Skeletal muscle tissue (tissue), 4 donors: ENCODE measurements around the gene SLC26A9. TPM values are rescaled to one million over a fixed set of nuclear protein-coding genes. Genes with fewer than 3 reads are reported as not detected.

Source experiments
- H3K27ac ChIP-seq: one replicate; pipeline ENCODE4 v1.7.0; 2013; ENCODE audit warnings: mild to moderate bottlenecking, low read depth, low read length, inconsistent platforms
- H3K27me3 ChIP-seq, 3 donors: one replicate each; pipeline ENCODE4 v1.7.0; 2013; ENCODE audit warnings: low read length in 3 of 3; ENCODE audit not compliant: control insufficient read depth in 3 of 3, insufficient read depth in 3 of 3
- H3K36me3 ChIP-seq, 3 donors: one replicate each; pipeline ENCODE4 v1.7.0; 2013; ENCODE audit warnings: low read length in 3 of 3; ENCODE audit not compliant: control insufficient read depth in 3 of 3, insufficient read depth in 3 of 3
- H3K4me1 ChIP-seq, 3 donors: one replicate each; pipeline ENCODE4 v1.7.0; 2013; ENCODE audit warnings: low read length in 3 of 3, mild to moderate bottlenecking in 3 of 3; ENCODE audit not compliant: control insufficient read depth in 3 of 3, insufficient read depth in 3 of 3
- H3K4me3 ChIP-seq, 3 donors: one replicate each; pipeline ENCODE4 v1.7.0; 2013; ENCODE audit warnings: low read length in 3 of 3
- H3K9ac ChIP-seq, 3 donors: one replicate each; pipeline ENCODE4 v1.7.0; 2013; ENCODE audit warnings: low read length in 3 of 3, mild to moderate bottlenecking in 3 of 3, moderate library complexity in 2 of 3, low read depth in 1 of 3
- H3K9me3 ChIP-seq, 3 donors: one replicate each; pipeline ENCODE4 v1.7.0; 2013; ENCODE audit warnings: low read length in 3 of 3; ENCODE audit not compliant: control insufficient read depth in 3 of 3
- total RNA-seq: library from RNA; depleted of rRNA; stranded (reverse); fragments of >200 nt; gene quantifications from one replicate; pipeline ENCODE4 v1.2.3, GENCODE V29; 2014
- donor health status: Osteomylitis.

SLC26A9 gene
- total RNA-seq, 1 donor from 2014 or later: not detected

DNA sequence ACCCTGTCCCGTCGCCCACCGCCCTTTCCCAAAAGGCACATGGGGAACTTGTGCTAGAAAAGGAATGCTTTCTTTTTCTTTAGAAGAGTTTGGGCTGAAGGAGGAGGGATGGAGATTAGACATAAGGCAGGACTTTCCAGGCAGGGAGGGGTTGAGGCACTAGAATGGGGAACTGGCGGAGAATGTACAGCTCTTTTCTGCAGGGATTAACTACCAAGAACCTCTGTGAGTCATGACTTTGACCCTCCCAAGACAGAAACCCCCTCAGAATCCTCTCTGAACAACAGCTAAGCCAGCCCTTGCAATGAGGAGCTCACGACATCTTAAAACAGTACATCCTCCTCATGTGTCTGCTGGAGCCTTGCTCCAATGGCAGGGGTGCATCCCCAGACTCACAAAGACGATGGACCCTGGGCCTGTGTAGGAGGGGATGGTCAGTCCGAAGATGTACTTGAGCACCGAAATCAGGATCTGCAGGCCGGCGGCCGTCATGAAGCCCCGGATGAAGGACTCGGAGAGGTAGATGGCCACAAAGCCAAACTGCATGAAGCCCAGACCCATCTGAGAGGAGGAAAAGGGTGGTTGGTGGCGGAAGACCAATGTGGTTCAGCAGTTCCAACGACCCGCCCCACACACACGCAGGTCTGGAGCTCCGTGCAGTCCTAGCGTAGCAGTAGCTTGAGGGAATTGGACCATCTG lies 13.6 kb downstream of the SLC26A9 start:
- peaks cover 0 to 4% (median 0%) of the 10 kb centered on the region in 3 donors for H3K27me3 ChIP-seq
- no peak overlapping the region for H3K4me3 ChIP-seq
- no peak overlapping the region for H3K9ac ChIP-seq
- H3K36me3 ChIP-seq: no peaks in the 10 kb centered on the region
- no peaks in the 10 kb centered on the region for H3K9me3 ChIP-seq
- H3K4me1 ChIP-seq: no peaks in the 10 kb centered on the region
- H3K27ac ChIP-seq: no peak overlapping the region

DNA sequence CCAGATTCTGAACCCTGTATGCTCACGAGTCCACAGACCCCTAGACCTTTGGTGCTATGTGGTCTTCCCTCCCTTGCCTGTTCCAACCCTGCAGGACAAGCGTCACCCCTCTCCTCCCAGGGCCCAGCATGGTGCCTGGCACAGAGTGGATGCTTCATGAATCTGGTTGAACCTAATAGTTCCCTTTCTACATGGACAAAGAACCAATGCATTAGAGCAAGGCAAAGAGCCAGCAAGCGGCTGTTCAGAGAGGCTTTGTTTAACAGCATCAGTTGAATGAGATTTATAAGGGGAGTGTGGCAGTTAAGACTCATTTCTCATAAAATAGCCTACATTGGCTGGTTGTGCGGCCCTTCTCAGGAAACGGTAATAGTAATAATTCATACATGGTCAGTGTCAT lies 14.9 kb downstream of the SLC26A9 start:
- Histone ChIP-seq H3K36me3 (no peaks in the 10 kb centered on the region), H3K9ac (no peak overlapping the region), H3K27ac (no peak overlapping the region), H3K27me3 (peaks cover 0 to 4% (median 0%) of the 10 kb centered on the region in 3 donors), H3K4me3 (no peak overlapping the region), H3K4me1 (peaks cover 4 to 11% (median 6%) of the 10 kb centered on the region in 3 donors), H3K9me3 (no peaks in the 10 kb centered on the region)

DNA sequence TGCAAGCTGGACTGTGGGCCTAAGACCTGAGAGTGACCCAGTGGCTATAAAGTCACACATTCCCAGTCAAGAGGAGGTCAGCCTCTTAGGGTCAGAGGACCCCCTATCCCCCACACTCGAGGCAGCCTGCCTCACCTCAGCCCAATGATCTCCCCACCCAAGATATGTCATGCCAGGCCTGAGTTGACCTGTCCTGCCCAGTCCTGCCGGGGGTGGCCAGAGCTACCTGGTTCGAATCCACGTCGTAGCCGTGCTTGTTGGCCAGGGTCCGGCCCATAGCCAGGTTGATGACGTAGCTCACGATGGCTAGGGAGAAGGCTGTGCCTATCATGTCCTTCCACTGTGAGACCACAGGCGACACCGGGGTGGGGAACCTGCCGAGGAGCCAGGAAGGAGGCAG lies 15.6 kb downstream of the SLC26A9 start:
- Histone ChIP-seq H3K27ac (no peak overlapping the region), H3K9ac (no peak overlapping the region), H3K4me1 (peaks cover 8 to 15% (median 12%) of the 10 kb centered on the region in 3 donors), H3K27me3 (peaks cover 0 to 2% (median 0%) of the 10 kb centered on the region in 3 donors), H3K36me3 (no peaks in the 10 kb centered on the region), H3K9me3 (no peaks in the 10 kb centered on the region), H3K4me3 (no peak overlapping the region)

DNA sequence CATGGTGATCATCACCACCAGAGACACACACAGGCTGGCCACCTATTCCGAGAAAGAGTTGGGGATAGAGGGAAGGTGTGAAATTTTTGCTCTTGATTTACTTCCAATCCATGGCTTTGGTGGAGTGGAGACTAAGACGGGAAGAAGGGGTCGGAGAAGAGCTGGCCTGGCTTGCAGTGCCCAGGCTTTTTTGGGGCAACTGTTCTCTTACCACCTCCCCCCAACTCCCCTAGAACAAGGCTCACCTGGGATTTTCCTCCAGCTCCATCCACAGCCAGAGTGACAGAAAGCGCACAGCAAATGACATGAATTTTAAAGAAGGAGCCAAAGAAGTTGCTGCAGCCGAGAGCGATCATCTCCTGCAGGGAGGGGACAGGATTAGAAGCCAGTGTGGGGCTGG lies 16.0 kb downstream of the SLC26A9 start:
- no peak overlapping the region for H3K27ac ChIP-seq
- H3K4me1 ChIP-seq: peaks cover 8 to 15% (median 15%) of the 10 kb centered on the region in 3 donors
- H3K9me3 ChIP-seq: no peaks in the 10 kb centered on the region
- H3K27me3 ChIP-seq: no peaks in the 10 kb centered on the region
- H3K9ac ChIP-seq: no peak overlapping the region
- H3K4me3 ChIP-seq: no peak overlapping the region
- no peaks in the 10 kb centered on the region for H3K36me3 ChIP-seq

DNA sequence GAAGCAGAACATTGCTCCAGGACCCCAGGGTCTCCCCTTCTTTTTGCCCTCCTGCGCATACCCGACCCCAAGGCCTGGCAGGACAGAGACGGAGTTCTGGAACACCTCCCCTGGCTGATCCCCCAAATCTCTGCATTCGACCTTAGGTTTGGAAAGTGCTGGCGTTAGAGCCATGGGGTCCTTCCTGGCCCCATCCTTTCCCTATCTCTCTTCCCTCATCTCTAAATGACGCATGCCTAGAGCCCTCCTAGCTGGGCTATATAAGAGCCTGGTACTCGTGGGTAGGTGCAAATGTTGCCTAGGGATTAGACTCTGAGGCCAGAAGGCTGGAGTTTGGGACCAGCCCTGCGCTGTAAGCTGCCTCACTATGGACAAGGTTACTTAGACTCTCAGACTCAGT lies 16.6 kb downstream of the SLC26A9 start:
- H3K4me1 ChIP-seq: peaks cover 8 to 15% (median 15%) of the 10 kb centered on the region in 3 donors
- no peak overlapping the region for H3K27ac ChIP-seq
- no peak overlapping the region for H3K9ac ChIP-seq
- H3K36me3 ChIP-seq: no peaks in the 10 kb centered on the region
- H3K9me3 ChIP-seq: no peaks in the 10 kb centered on the region
- H3K27me3 ChIP-seq: no peaks in the 10 kb centered on the region
- H3K4me3 ChIP-seq: no peak overlapping the region

DNA sequence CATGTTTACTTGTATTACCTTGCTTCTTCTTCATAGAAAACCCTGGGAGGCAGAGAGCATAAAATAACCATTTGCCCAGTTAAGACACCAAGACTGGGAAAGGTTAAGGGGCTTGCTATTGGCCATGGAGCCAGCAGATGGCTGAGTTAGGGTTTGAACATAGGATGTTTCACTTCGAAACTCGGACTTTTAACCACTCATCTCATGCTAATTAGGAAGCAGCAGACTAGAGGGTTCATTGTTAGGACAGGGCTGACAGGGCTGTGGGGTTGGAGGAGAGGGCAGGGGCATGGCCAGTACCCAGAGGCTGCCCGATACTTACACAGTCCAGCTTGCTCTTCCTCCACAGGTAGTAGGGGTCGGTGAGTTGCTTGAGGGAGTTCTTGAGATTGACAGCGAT lies 17.0 kb downstream of the SLC26A9 start:
- Histone ChIP-seq H3K9me3 (no peaks in the 10 kb centered on the region), H3K4me1 (peaks cover 8 to 15% (median 15%) of the 10 kb centered on the region in 3 donors), H3K27me3 (no peaks in the 10 kb centered on the region), H3K36me3 (no peaks in the 10 kb centered on the region), H3K9ac (no peak overlapping the region), H3K27ac (no peak overlapping the region), H3K4me3 (no peak overlapping the region)

DNA sequence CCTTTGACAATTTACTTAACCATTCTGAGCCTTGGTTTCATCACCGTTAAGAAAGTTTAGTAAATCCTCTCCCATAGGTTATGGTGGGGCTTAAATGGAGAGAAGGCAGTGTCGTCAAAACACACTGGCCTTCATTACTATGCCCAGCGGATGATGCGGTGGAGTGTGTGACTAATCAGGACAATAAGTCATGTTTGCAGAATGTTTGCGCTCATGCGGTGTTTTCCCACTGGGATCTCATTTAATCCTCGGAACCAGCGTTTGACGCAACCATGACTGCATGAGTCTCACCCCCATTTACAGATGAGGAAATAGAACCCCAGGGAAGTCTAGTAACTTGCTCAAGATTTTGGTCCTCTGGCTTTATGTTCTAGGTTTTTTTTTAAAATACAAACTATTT lies 17.5 kb downstream of the SLC26A9 start:
- H3K27ac ChIP-seq: no peak overlapping the region
- H3K36me3 ChIP-seq: no peaks in the 10 kb centered on the region
- no peaks in the 10 kb centered on the region for H3K27me3 ChIP-seq
- H3K4me1 ChIP-seq: peaks cover 8 to 20% (median 15%) of the 10 kb centered on the region in 3 donors
- H3K9ac ChIP-seq: no peak overlapping the region
- H3K9me3 ChIP-seq: no peaks in the 10 kb centered on the region
- H3K4me3 ChIP-seq: no peak overlapping the region

DNA sequence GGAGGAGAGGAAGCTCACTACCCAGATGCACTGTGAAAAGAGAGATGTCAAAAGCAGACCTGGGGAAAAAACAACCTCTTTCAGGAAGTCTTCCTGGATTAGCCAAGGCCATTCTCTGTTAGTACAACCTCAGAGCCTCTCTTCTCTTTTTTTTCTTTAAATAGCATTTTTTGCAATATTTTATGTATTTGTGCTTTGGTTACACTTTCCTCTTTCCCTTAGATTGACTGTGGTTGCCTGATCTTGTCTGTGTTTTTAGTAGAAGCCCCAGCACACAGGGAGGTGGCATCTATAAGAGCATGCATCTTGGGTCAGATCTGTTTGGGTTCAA lies 18.8 kb downstream of the SLC26A9 start:
- Histone ChIP-seq H3K9me3 (no peaks in the 10 kb centered on the region), H3K27ac (no peak overlapping the region), H3K4me1 (peaks cover 17 to 30% (median 24%) of the 10 kb centered on the region in 3 donors), H3K36me3 (no peaks in the 10 kb centered on the region), H3K9ac (no peak overlapping the region), H3K4me3 (no peak overlapping the region), H3K27me3 (no peaks in the 10 kb centered on the region)

DNA sequence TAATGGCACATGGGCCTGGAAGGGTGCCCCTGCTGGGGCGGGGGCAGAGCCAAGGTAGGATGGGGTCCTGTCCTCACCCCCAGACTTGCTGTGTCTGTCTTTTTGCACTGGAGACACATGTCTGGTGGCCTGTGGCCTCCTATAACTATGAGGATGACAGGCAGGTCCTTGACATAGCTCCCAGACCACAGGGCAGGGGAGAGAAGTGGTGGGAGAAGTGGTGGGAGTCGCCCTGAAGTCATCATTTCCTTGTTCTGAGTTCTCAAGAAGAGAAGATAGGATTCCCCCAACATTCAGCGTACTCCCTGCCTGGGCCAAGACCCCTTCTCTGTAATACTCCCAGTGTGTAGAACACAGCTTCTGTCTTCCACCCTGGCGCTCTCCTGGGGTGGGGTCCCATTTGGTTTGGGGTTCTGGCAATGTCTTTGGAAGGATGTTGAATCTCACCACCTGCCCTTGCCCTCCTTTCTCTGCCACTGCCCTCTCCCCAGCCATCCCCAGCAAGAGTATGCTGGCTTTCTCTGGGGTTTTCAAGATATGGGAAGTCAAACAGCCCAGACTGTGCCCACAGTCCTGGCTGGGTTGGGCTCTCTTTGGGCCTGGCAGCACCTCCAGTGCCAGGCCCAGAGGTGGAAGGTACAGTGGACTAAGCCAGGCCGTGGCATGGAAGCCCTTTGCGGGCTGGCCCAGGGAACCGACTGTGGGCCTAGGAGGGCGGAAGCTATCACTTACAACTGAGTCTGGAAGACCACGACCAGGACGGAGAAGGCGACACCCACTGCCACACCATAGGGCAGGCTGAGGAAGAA lies 19.4 kb downstream of the SLC26A9 start:
- Histone ChIP-seq H3K9me3 (no peaks in the 10 kb centered on the region), H3K9ac (peak overlapping the region in 1 of 3 donors; percentile 64), H3K27ac (no peak overlapping the region), H3K36me3 (no peaks in the 10 kb centered on the region), H3K4me3 (peak overlapping the region in 1 of 3 donors; percentile 45), H3K4me1 (peaks cover 21 to 36% (median 29%) of the 10 kb centered on the region in 3 donors), H3K27me3 (no peaks in the 10 kb centered on the region)

DNA sequence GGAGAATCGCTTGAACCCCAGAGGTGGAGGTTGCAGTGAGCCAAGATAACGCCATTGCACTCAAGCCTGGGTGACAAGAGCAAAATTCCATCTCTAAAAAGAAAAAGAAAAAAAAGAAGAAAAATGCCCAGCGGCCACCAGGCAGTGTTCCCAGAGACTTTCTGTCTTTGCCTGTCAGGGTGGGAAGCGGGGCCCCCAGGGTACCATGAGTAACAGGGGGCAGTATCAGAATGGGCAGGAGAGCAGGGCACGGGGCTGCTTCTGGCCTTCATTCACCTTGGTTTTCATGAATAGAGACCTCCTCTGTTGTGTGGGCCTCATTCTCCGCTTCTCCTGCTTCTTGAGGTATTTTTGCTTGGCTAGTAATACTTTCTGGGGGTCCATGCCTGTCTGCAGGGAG lies 20.4 kb downstream of the SLC26A9 start:
- Histone ChIP-seq H3K27me3 (no peaks in the 10 kb centered on the region), H3K4me1 (peaks cover 21 to 45% (median 35%) of the 10 kb centered on the region in 3 donors), H3K36me3 (no peaks in the 10 kb centered on the region), H3K9ac (no peak overlapping the region), H3K4me3 (no peak overlapping the region), H3K9me3 (no peaks in the 10 kb centered on the region), H3K27ac (no peak overlapping the region)
